NB4 (cell line): ENCODE results near the gene PCSK6.

Experiments used
- DNase-seq: peaks from one replicate; pipeline ENCODE4 v3.0.0; 2010; ENCODE audit warnings: low read depth
- H3K4me3 ChIP-seq: one replicate; pipeline ENCODE4 v1.5.1; 2011; ENCODE audit warnings: mild to moderate bottlenecking, low read depth, low read length, moderate library complexity
- MYC ChIP-seq: IDR thresholded peaks from 2 replicates; pipeline ENCODE4 v1.6.1; 2011; ENCODE audit warnings: low read depth, low read length
- POLR2A ChIP-seq: IDR thresholded peaks from 2 replicates; pipeline ENCODE4 v1.6.1; 2011; ENCODE audit warnings: mild to moderate bottlenecking; ENCODE audit not compliant: insufficient read length; ENCODE audit errors: extremely low read depth
- TF ChIP-seq, protein P1 (sequence below): IDR thresholded peaks from one replicate; pipeline ENCODE4 v1.5.1; 2012; ENCODE audit warnings: low read depth, low read length
- TF ChIP-seq, protein P2 (sequence below): IDR thresholded peaks from 2 replicates; pipeline ENCODE4 v1.6.1; 2011; ENCODE audit warnings: low read depth, low read length

PCSK6 gene

DNA sequence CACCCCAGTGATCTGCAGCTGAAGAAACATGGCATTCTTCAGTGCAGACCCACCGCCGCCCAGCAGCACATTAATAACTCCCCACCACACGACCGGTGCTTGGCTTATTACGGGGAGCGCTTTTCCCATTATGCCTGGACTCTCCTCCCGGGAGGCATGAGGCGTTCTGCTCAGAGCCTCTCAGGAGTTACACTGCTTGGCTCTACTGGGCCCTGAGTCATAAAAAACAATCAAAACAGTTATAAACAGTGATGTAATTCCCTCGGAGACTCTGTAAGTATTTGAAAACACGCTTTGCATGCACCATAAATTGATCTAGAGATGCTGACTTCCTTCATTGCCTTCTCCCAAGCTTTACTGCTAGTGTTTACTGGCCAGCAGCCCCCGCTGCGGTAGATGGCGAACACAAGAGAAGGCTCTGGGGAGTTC, 117.3 kb downstream of the PCSK6 start:
- H3K4me3 ChIP-seq: no peak overlapping the region
- no peak for DNase-seq

DNA sequence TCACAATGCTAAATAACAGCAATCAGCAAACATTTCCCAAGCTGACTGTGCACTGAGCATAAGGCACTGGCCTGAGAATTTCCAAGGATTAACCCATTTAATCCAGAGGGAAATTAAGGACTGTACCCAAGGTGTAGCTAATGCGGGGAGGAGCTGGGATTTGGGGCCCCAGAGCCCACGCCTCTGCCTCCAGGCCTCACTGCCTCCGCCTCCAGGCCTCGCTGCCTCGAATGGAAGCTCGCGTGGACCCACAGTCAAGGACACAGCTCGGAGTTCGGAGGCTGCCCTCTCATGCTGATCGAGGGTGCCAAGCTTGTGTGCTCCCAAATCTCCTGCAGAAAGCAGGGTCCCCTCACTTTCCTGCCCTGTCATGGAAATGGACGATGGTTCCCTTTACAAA, 118.0 kb downstream of the PCSK6 start:
- H3K4me3 ChIP-seq: no peak overlapping the region
- TF ChIP-seq, protein P1, sequence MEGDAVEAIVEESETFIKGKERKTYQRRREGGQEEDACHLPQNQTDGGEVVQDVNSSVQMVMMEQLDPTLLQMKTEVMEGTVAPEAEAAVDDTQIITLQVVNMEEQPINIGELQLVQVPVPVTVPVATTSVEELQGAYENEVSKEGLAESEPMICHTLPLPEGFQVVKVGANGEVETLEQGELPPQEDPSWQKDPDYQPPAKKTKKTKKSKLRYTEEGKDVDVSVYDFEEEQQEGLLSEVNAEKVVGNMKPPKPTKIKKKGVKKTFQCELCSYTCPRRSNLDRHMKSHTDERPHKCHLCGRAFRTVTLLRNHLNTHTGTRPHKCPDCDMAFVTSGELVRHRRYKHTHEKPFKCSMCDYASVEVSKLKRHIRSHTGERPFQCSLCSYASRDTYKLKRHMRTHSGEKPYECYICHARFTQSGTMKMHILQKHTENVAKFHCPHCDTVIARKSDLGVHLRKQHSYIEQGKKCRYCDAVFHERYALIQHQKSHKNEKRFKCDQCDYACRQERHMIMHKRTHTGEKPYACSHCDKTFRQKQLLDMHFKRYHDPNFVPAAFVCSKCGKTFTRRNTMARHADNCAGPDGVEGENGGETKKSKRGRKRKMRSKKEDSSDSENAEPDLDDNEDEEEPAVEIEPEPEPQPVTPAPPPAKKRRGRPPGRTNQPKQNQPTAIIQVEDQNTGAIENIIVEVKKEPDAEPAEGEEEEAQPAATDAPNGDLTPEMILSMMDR: no peak
- TF ChIP-seq POLR2A (no peak), MYC (no peak)
- TF ChIP-seq, protein P2, sequence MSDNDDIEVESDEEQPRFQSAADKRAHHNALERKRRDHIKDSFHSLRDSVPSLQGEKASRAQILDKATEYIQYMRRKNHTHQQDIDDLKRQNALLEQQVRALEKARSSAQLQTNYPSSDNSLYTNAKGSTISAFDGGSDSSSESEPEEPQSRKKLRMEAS: no peak
- DNase-seq: no peak

More for the DNA sequence above, 117.3 kb downstream of the PCSK6 start:
- no peak for TF ChIP-seq POLR2A
- TF ChIP-seq, protein P1: no peak
- TF ChIP-seq, protein P2: no peak
- TF ChIP-seq MYC: no peak

DNA sequence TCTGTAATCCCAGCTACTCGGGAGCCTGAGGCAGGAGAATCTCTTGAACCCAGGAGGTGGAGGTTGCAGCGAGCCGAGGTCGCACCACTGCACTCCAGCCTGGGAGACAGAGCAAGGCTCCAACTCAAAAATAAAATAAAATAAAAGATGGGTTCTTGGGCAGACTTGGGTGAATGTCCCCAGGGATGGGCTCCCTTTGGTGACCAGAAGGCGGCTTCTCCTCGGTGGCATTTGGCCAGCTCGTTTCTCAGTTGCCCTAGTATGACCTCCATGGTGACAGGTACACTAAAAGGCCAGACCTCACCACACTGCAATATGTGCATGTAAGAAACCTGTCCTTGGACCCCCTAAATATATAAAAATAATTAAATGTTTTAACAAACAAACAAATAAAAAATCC, 118.4 kb downstream of the PCSK6 start:
- TF ChIP-seq MYC (no peak), POLR2A (no peak)
- TF ChIP-seq, protein P1: no peak
- TF ChIP-seq, protein P2: no peak
- DNase-seq: no peak
- no peak overlapping the region for H3K4me3 ChIP-seq

DNA sequence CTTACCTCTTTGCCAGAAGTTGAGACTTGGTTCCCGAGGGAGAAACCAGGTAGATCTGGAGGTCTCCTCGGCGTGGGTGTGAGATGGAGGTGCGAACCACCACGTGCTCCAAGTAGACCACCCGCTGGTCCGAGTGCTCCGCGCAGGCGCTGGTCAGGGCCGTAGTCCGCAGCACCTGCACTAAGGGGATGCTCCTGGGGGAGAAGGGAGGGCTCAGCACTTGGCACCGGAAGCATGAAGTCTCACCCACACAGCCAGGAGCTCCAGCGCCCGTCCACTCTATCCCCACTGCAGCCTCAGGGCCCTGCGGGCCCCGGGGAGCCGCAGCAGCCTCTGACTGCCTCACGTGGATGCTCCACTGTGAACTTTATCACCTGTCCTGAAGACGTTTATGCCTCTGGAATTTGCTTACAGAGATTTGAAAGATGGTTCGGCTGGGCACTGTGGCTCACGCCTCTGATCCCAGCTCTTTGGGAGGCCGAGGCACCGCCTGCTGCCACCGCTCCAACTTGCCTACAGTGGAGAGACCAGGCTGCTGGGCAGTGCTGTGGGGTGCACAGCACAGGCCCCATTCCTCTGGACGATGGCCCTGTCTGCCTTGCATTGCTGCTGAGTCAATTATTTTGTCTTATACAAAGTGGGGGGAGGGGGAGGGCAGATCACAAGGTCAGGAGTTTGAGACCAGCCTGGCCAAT, 119.0 kb downstream of the PCSK6 start:
- H3K4me3 ChIP-seq: no peak overlapping the region
- TF ChIP-seq MYC (no peak), POLR2A (no peak)
- TF ChIP-seq, protein P1: no peak
- TF ChIP-seq, protein P2: no peak
- no peak for DNase-seq

DNA sequence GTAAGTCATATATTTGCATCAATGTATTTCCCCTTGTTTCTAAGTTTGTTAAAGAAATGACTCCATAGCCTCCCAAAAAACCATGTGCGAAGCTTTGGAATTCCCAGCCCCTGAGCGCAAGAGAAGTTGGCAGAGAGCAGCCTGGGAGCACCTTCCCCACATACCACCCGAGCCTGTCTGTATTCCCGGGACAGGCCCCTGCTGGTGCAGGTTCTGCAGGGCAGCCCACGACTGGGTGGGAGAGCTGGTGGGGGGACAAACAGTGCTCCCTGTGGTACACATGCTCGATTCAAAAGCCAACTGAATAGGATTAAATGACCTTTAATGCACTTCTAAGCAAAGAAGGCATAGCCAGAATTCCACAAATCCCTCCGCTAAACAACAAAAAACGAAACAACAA, 119.8 kb downstream of the PCSK6 start:
- TF ChIP-seq MYC (no peak), POLR2A (no peak)
- TF ChIP-seq, protein P1: no peak
- TF ChIP-seq, protein P2: no peak
- H3K4me3 ChIP-seq: no peak overlapping the region
- no peak for DNase-seq
